Vagina (tissue), 2 donors: ENCODE measurements around the gene RPL10A. TPM values are rescaled to one million over a fixed set of nuclear protein-coding genes. Genes with fewer than 3 reads are reported as not detected.

Experiments
- DNase-seq, 2 donors: peaks; one replicate each; pipeline ENCODE4 v3.0.0-alpha.2; 2017; ENCODE audit errors: extremely low spot score in 2 of 2
- H3K27ac ChIP-seq: fragments of 200-600 bp; sonication (generic); one replicate; pipeline ENCODE4 v1.5.1; 2019
- H3K27me3 ChIP-seq: fragments of 200-600 bp; sonication (generic); one replicate; pipeline ENCODE4 v1.5.1; 2019
- H3K36me3 ChIP-seq, 2 donors: fragments of 200-600 bp; sonication (generic); one replicate each; pipeline ENCODE4 v1.5.1; 2017 to 2019
- H3K4me1 ChIP-seq: fragments of 200-600 bp; sonication (generic); one replicate; pipeline ENCODE4 v1.5.1; 2019
- H3K4me3 ChIP-seq, 2 donors: fragments of 200-600 bp; sonication (generic); 1 replicate in 1 of 2; 2 replicates in 1 of 2; pipeline ENCODE4 v1.5.1; 2016 to 2019
- H3K9me3 ChIP-seq: fragments of 200-600 bp; sonication (generic); one replicate; pipeline ENCODE4 v1.5.1; 2019
- CTCF ChIP-seq, 3 experiments: fragments of 450-650 bp in 2 of 3; fragments of 200-600 bp in 1 of 3; sonication (generic) in 1 of 3; IDR thresholded peaks; one replicate each; pipeline ENCODE4 v1.5.1; 2017 to 2019; ENCODE audit warnings: antibody characterized with exemption in 3 of 3, mild to moderate bottlenecking in 2 of 3, moderate library complexity in 2 of 3
- POLR2A ChIP-seq, 2 donors: fragments of 450-650 bp; IDR thresholded peaks; one replicate each; pipeline ENCODE4 v1.6.1; 2017; ENCODE audit warnings: antibody characterized with exemption in 2 of 2, mild to moderate bottlenecking in 2 of 2, moderate library complexity in 2 of 2
- POLR2AphosphoS5 ChIP-seq, 2 donors: sonication (generic); formaldehyde crosslinking; IDR thresholded peaks; one replicate each; pipeline ENCODE4 v1.9.0; 2017; ENCODE audit warnings: antibody characterized with exemption in 2 of 2, mild to moderate bottlenecking in 2 of 2, low read depth in 1 of 2; ENCODE audit not compliant: insufficient read depth in 1 of 2
- intact Hi-C: fragments of 100-400 bp; cut with DNase I; formaldehyde crosslinking; loops from one replicate; pipeline ENCODE4 v1.15.1; 2023
- total RNA-seq: library from RNA; depleted of rRNA; stranded (reverse); fragments of >200 nt; gene quantifications from one replicate; pipeline ENCODE4 v1.2.3, GENCODE V29; 2016

The RPL10A gene
- total RNA-seq, 1 donor from 2014 or later, result 2,013 TPM

DNA sequence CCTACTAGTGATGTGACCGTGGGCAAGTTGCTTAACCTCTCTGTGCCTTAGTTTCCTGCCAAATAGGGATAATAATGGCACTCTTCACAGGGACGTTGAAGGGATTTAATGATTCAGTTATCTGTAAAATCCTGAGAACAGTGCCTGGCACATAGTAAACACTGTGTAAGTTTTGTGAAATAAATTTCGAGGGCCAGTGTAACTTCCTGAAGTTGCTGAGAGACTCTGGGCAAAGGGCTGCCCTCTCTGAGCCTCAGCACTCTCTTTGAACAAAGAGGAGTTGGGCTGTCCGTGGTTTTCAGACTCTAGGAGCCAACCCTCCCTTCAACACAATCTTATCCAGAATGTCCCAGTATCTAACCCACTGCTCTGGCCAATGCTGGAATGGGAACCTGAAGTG is 31.2 kb downstream of the RPL10A start:
- no peak for DNase-seq
- H3K9me3 ChIP-seq, result no peaks in the 10 kb centered on the region
- no peak overlapping the region for H3K27ac ChIP-seq
- TF ChIP-seq POLR2A (IDR thresholded peaks at IDR 0.05) (no peak), CTCF (IDR thresholded peaks at IDR 0.05) (no peak), POLR2AphosphoS5 (IDR thresholded peaks at IDR 0.05; ENCODE audit: insufficient read depth in 1 of 2, low read depth in 1 of 2) (no peak)
- peaks cover 27% of the 10 kb centered on the region for H3K4me1 ChIP-seq
- H3K27me3 ChIP-seq, result no peaks in the 10 kb centered on the region
- intact Hi-C loops, result loop anchor here (5.0 kb wide), 1 partner anchor 103 kb away; no protein-coding TSS in a partner anchor
- no peak overlapping the region for H3K4me3 ChIP-seq
- no peaks in the 10 kb centered on the region for H3K36me3 ChIP-seq

- Histone ChIP-seq H3K27ac (peak overlapping the region; percentile 36), H3K27me3 (no peaks in the 10 kb centered on the region), H3K36me3 (no peaks in the 10 kb centered on the region), H3K4me3 (no peak overlapping the region), H3K4me1 (peaks cover 13% of the 10 kb centered on the region), H3K9me3 (no peaks in the 10 kb centered on the region)
- intact Hi-C loops, result no loop called here
- TF ChIP-seq POLR2A (IDR thresholded peaks at IDR 0.05) (no peak), POLR2AphosphoS5 (IDR thresholded peaks at IDR 0.05; ENCODE audit: insufficient read depth in 1 of 2, low read depth in 1 of 2) (peak in 1 of 2 donors; percentile 13), CTCF (IDR thresholded peaks at IDR 0.05) (no peak)
- DNase-seq, result no peak
Measured at GRCh38 chr6:35500782-35501181, 32.6 kb downstream of the RPL10A start.

DNA sequence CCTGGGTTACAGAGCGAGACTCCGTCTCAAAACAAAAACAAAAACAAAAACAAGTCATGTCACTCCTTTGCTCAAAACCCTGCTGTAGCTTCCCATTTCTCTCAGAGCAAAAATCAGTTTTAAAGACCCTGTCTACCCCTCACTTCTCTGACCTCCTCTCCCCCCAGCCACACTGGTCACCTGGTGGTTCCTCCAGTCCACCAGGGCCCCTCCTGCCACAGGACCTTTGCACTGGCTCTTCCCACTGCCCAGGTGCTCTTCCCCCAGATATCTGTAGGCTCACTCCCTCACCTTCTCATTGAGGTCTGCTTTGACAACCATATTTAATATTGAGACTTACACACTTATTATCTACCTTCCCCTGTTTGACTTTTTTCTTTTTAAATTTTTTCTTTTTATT is 33.6 kb downstream of the RPL10A start:
- H3K4me3 ChIP-seq, result no peak overlapping the region
- intact Hi-C loops, result no loop called here
- H3K9me3 ChIP-seq, result no peaks in the 10 kb centered on the region
- no peak for TF ChIP-seq POLR2A (IDR thresholded peaks at IDR 0.05)
- no peak for TF ChIP-seq POLR2AphosphoS5 (IDR thresholded peaks at IDR 0.05; ENCODE audit: insufficient read depth in 1 of 2, low read depth in 1 of 2)
- TF ChIP-seq CTCF (IDR thresholded peaks at IDR 0.05), result no peak
- peak overlapping the region; percentile 36 for H3K27ac ChIP-seq
- no peaks in the 10 kb centered on the region for H3K36me3 ChIP-seq
- H3K27me3 ChIP-seq, result no peaks in the 10 kb centered on the region
- DNase-seq, result no peak
- H3K4me1 ChIP-seq, result peaks cover 18% of the 10 kb centered on the region

GRCh38 chr6:35503534-35503933 is 35.3 kb downstream of the RPL10A start:
- peaks cover 10% of the 10 kb centered on the region for H3K4me1 ChIP-seq
- DNase-seq, result no peak
- H3K27ac ChIP-seq, result no peak overlapping the region
- no peaks in the 10 kb centered on the region for H3K9me3 ChIP-seq
- no peak overlapping the region for H3K4me3 ChIP-seq
- H3K27me3 ChIP-seq, result no peaks in the 10 kb centered on the region
- H3K36me3 ChIP-seq, result no peaks in the 10 kb centered on the region
- TF ChIP-seq CTCF (IDR thresholded peaks at IDR 0.05), result no peak
- TF ChIP-seq POLR2AphosphoS5 (IDR thresholded peaks at IDR 0.05; ENCODE audit: insufficient read depth in 1 of 2, low read depth in 1 of 2), result no peak
- no peak for TF ChIP-seq POLR2A (IDR thresholded peaks at IDR 0.05)
- intact Hi-C loops, result no loop called here

DNA sequence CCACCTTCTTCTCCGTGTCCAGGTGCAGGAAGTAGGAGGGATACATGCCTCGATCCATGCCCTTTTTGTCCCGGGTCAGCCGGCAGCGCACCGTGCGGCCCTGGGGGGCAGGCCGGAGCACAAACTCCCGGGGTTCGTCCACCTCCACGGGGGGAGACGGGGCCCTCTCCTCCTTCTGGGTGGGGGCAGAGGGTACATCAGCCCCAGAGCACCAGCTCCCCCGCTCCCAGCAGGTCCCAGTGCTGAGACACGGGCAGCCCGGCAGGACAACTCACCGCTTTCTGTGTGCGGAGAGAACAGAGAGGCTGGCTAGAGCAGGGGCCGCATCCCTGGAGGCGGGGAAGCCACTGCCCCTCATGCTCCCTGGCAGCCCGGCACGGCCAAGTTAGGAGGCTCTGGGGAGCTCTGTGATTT is 37.8 kb downstream of the RPL10A start:
- H3K4me3 ChIP-seq, result peak overlapping the region in 1 of 2 donors; percentile 5
- TF ChIP-seq POLR2AphosphoS5 (IDR thresholded peaks at IDR 0.05; ENCODE audit: insufficient read depth in 1 of 2, low read depth in 1 of 2) (no peak), CTCF (IDR thresholded peaks at IDR 0.05) (no peak), POLR2A (IDR thresholded peaks at IDR 0.05) (no peak)
- intact Hi-C loops, result no loop called here
- H3K4me1 ChIP-seq, result peaks cover 9% of the 10 kb centered on the region
- no peaks in the 10 kb centered on the region for H3K36me3 ChIP-seq
- no peak for DNase-seq
- H3K27me3 ChIP-seq, result no peaks in the 10 kb centered on the region
- H3K27ac ChIP-seq, result no peak overlapping the region
- no peaks in the 10 kb centered on the region for H3K9me3 ChIP-seq
